Mesenchymal stem cell (in vitro differentiated cells and primary cell): Measurements from ENCODE around the gene DNAJC10.

ENCODE experiments used
- DNase-seq: peaks from one replicate; pipeline ENCODE4 v3.0.0-alpha.2; 2013
- H2AFZ ChIP-seq: one replicate; pipeline ENCODE4 v1.6.1; 2013; ENCODE audit warnings: low read depth, mild to moderate bottlenecking, control low read depth, inconsistent platforms, low read length, moderate library complexity
- H2AK5ac ChIP-seq: 2 replicates; pipeline ENCODE4 v1.6.1; 2013; ENCODE audit warnings: low read length, moderate library complexity, mild to moderate bottlenecking, inconsistent platforms; ENCODE audit not compliant: severe bottlenecking
- H2BK120ac ChIP-seq: one replicate; pipeline ENCODE4 v1.6.1; 2013; ENCODE audit warnings: low read depth, mild to moderate bottlenecking, inconsistent platforms, low read length, moderate library complexity
- H2BK12ac ChIP-seq, 2 experiments: one replicate each; pipeline ENCODE4 v1.6.1; 2013; ENCODE audit warnings: inconsistent platforms in 2 of 2, low read length in 2 of 2, mild to moderate bottlenecking in 2 of 2, moderate library complexity in 2 of 2, control low read depth in 1 of 2
- H2BK15ac ChIP-seq: one replicate; pipeline ENCODE4 v1.6.1; 2013; ENCODE audit warnings: mild to moderate bottlenecking, low read depth, inconsistent platforms; ENCODE audit not compliant: poor library complexity, severe bottlenecking
- H2BK5ac ChIP-seq: 2 replicates; pipeline ENCODE4 v1.6.1; 2013; ENCODE audit warnings: low read depth, mild to moderate bottlenecking, low read length, control low read depth, inconsistent platforms; ENCODE audit not compliant: poor library complexity, severe bottlenecking
- H3K14ac ChIP-seq, 2 experiments: one replicate each; pipeline ENCODE4 v1.6.1; 2013; ENCODE audit warnings: inconsistent platforms in 2 of 2, low read length in 2 of 2, control low read depth in 1 of 2, mild to moderate bottlenecking in 1 of 2, moderate library complexity in 1 of 2
- H3K18ac ChIP-seq, 2 experiments: one replicate each; pipeline ENCODE4 v1.6.1; 2013; ENCODE audit warnings: inconsistent platforms in 2 of 2, low read length in 2 of 2, control low read depth in 1 of 2, low read depth in 1 of 2, mild to moderate bottlenecking in 1 of 2
- H3K23ac ChIP-seq, 2 experiments: one replicate each; pipeline ENCODE4 v1.6.1; 2013; ENCODE audit warnings: inconsistent platforms in 2 of 2, low read length in 2 of 2, mild to moderate bottlenecking in 2 of 2, moderate library complexity in 2 of 2, control low read depth in 1 of 2
- H3K27ac ChIP-seq: 2 replicates; pipeline ENCODE4 v1.5.1; 2013; ENCODE audit warnings: mild to moderate bottlenecking, moderate library complexity, low read length, control low read depth, inconsistent platforms; ENCODE audit not compliant: poor library complexity, severe bottlenecking
- H3K27me3 ChIP-seq, 2 experiments: 2 replicates each; pipeline versions ENCODE4 v1.6.1 to v1.7.0; 2013; ENCODE audit warnings: low read length in 2 of 2, mild to moderate bottlenecking in 2 of 2, moderate library complexity in 2 of 2, control low read depth in 1 of 2, inconsistent platforms in 1 of 2; ENCODE audit not compliant: control insufficient read depth in 1 of 2, insufficient read depth in 1 of 2
- H3K36me3 ChIP-seq, 2 experiments: 2 replicates each; pipeline versions ENCODE4 v1.6.1 to v1.7.0; 2013; ENCODE audit warnings: low read length in 2 of 2, control low read depth in 1 of 2, inconsistent platforms in 1 of 2, low read depth in 1 of 2, mild to moderate bottlenecking in 1 of 2; ENCODE audit not compliant: insufficient read depth in 2 of 2, control insufficient read depth in 1 of 2
- H3K4ac ChIP-seq, 2 experiments: one replicate each; pipeline ENCODE4 v1.6.1; 2013; ENCODE audit warnings: inconsistent platforms in 2 of 2, low read length in 2 of 2, mild to moderate bottlenecking in 2 of 2, moderate library complexity in 2 of 2, control low read depth in 1 of 2, low read depth in 1 of 2
- H3K4me1 ChIP-seq: 2 replicates; pipeline ENCODE4 v1.6.1; 2013; ENCODE audit warnings: low read depth, low read length, control low read depth; ENCODE audit not compliant: control insufficient read depth, insufficient read depth
- H3K4me2 ChIP-seq: 2 replicates; pipeline ENCODE4 v1.6.1; 2013; ENCODE audit warnings: low read length, mild to moderate bottlenecking, inconsistent platforms; ENCODE audit not compliant: poor library complexity, severe bottlenecking
- H3K4me3 ChIP-seq, 2 experiments: 2 replicates each; pipeline versions ENCODE4 v1.5.1 to v1.7.0; 2013; ENCODE audit warnings: low read length in 2 of 2, mild to moderate bottlenecking in 2 of 2, control low read depth in 1 of 2, low read depth in 1 of 2; ENCODE audit not compliant: insufficient read depth in 1 of 2
- H3K79me1 ChIP-seq: replicated peaks from 2 replicates; pipeline ENCODE4 v1.6.1; 2013; ENCODE audit warnings: mild to moderate bottlenecking, control low read depth, low read length, inconsistent platforms; ENCODE audit not compliant: poor library complexity, severe bottlenecking
- H3K9ac ChIP-seq: 2 replicates; pipeline ENCODE4 v1.7.0; 2013; ENCODE audit warnings: mild to moderate bottlenecking, low read length, moderate library complexity
- H3K9me3 ChIP-seq: 2 replicates; pipeline ENCODE4 v1.7.0; 2013; ENCODE audit warnings: mild to moderate bottlenecking, low read length; ENCODE audit not compliant: control insufficient read depth
- H4K8ac ChIP-seq: one replicate; pipeline ENCODE4 v1.6.1; 2013; ENCODE audit warnings: inconsistent platforms, mild to moderate bottlenecking, low read length, moderate library complexity
- H4K91ac ChIP-seq: one replicate; pipeline ENCODE4 v1.6.1; 2013; ENCODE audit warnings: mild to moderate bottlenecking, low read length, inconsistent platforms
- WGBS: methylation state at CpG from one replicate; pipeline ENCODE4 v1.1.7; 2013; ENCODE audit warnings: mixed read lengths; 5-methylcytosine and 5-hydroxymethylcytosine counted together

The DNAJC10 gene

GRCh38 chr2:182827182-182827879 is 111.3 kb downstream of the DNAJC10 start:
- H3K36me3 ChIP-seq: no peaks in the 10 kb centered on the region
- no peak overlapping the region for H3K4me3 ChIP-seq
- no peak overlapping the region for H3K9ac ChIP-seq
- no peak overlapping the region for H3K4ac ChIP-seq
- WGBS: 6% methylated on average over 2 of the region's 2 CpGs
- H3K27me3 ChIP-seq: no peaks in the 10 kb centered on the region
- no peak overlapping the region for H2AFZ ChIP-seq
- no peak overlapping the region for H2BK5ac ChIP-seq
- no peak overlapping the region for H2AK5ac ChIP-seq
- no peaks in the 10 kb centered on the region for H3K79me1 ChIP-seq
- peak; percentile 50 for DNase-seq
- no peak overlapping the region for H4K8ac ChIP-seq
- no peak overlapping the region for H3K4me2 ChIP-seq
- no peak overlapping the region for H2BK12ac ChIP-seq
- H3K27ac ChIP-seq: no peak overlapping the region
- H3K14ac ChIP-seq: no peak overlapping the region
- no peak overlapping the region for H2BK15ac ChIP-seq
- no peaks in the 10 kb centered on the region for H3K4me1 ChIP-seq
- H2BK120ac ChIP-seq: no peak overlapping the region
- no peak overlapping the region for H4K91ac ChIP-seq
- H3K18ac ChIP-seq: peak overlapping the region in 1 of 2 experiments; percentile 37
- no peaks in the 10 kb centered on the region for H3K9me3 ChIP-seq
- H3K23ac ChIP-seq: no peak overlapping the region

GRCh38 chr2:182831101-182831500 is 115.0 kb downstream of the DNAJC10 start:
- H3K9me3 ChIP-seq: no peaks in the 10 kb centered on the region
- no peak overlapping the region for H3K18ac ChIP-seq
- no peak overlapping the region for H2BK120ac ChIP-seq
- no peak overlapping the region for H3K23ac ChIP-seq
- no peak overlapping the region for H3K9ac ChIP-seq
- no peaks in the 10 kb centered on the region for H3K4me1 ChIP-seq
- no peaks in the 10 kb centered on the region for H3K36me3 ChIP-seq
- no peak overlapping the region for H2BK5ac ChIP-seq
- no peak overlapping the region for H2AK5ac ChIP-seq
- no peak overlapping the region for H4K8ac ChIP-seq
- H3K27me3 ChIP-seq: no peaks in the 10 kb centered on the region
- H3K27ac ChIP-seq: no peak overlapping the region
- H3K4me3 ChIP-seq: no peak overlapping the region
- H3K79me1 ChIP-seq: no peaks in the 10 kb centered on the region
- no peak overlapping the region for H2AFZ ChIP-seq
- H4K91ac ChIP-seq: no peak overlapping the region
- H3K4me2 ChIP-seq: no peak overlapping the region
- DNase-seq: no peak
- no peak overlapping the region for H3K14ac ChIP-seq
- no peak overlapping the region for H2BK12ac ChIP-seq
- H3K4ac ChIP-seq: no peak overlapping the region
- no peak overlapping the region for H2BK15ac ChIP-seq

- 91% methylated on average over 2 of the region's 3 CpGs for WGBS
- no peak overlapping the region for H3K4me2 ChIP-seq
- H4K91ac ChIP-seq: no peak overlapping the region
Observed at GRCh38 chr2:182831921-182832320, 115.9 kb downstream of the DNAJC10 start.

GRCh38 chr2:182833084-182833854 is 117.2 kb downstream of the DNAJC10 start:
- Histone ChIP-seq H3K23ac (no peak overlapping the region), H4K91ac (no peak overlapping the region), H3K18ac (no peak overlapping the region), H2BK120ac (no peak overlapping the region), H3K27ac (no peak overlapping the region), H3K4me1 (no peaks in the 10 kb centered on the region), H4K8ac (no peak overlapping the region), H3K14ac (no peak overlapping the region), H3K27me3 (no peaks in the 10 kb centered on the region), H3K36me3 (no peaks in the 10 kb centered on the region), H3K4me3 (no peak overlapping the region), H2AK5ac (no peak overlapping the region), H3K4ac (no peak overlapping the region), H2BK12ac (no peak overlapping the region), H3K79me1 (no peaks in the 10 kb centered on the region), H3K9me3 (no peaks in the 10 kb centered on the region), H3K4me2 (no peak overlapping the region), H2BK5ac (no peak overlapping the region), H2AFZ (no peak overlapping the region), H3K9ac (no peak overlapping the region), H2BK15ac (no peak overlapping the region)
- no peak for DNase-seq
- 85% methylated on average over 8 of the region's 9 CpGs for WGBS

More at GRCh38 chr2:182831921-182832320, 115.9 kb downstream of the DNAJC10 start:
- H3K18ac ChIP-seq: no peak overlapping the region
- H3K9me3 ChIP-seq: no peaks in the 10 kb centered on the region
- DNase-seq: no peak
- H2BK120ac ChIP-seq: no peak overlapping the region
- H3K27me3 ChIP-seq: no peaks in the 10 kb centered on the region
- peak overlapping the region in 1 of 2 experiments; percentile 41 for H3K4ac ChIP-seq
- H2BK5ac ChIP-seq: no peak overlapping the region
- no peak overlapping the region for H2AFZ ChIP-seq
- no peak overlapping the region for H4K8ac ChIP-seq
- H2BK15ac ChIP-seq: no peak overlapping the region
- no peak overlapping the region for H3K27ac ChIP-seq
- no peak overlapping the region for H2AK5ac ChIP-seq
- no peak overlapping the region for H2BK12ac ChIP-seq
- no peak overlapping the region for H3K9ac ChIP-seq
- H3K4me3 ChIP-seq: no peak overlapping the region
- H3K23ac ChIP-seq: no peak overlapping the region
- peak overlapping the region in 1 of 2 experiments; percentile 20 for H3K14ac ChIP-seq
- H3K79me1 ChIP-seq: no peaks in the 10 kb centered on the region
- H3K36me3 ChIP-seq: no peaks in the 10 kb centered on the region
- no peaks in the 10 kb centered on the region for H3K4me1 ChIP-seq
